ENCODE measurements around the gene DCTPP1. TPM values are rescaled to one million over a fixed set of nuclear protein-coding genes. Genes with fewer than 3 reads are reported as not detected.

The DCTPP1 gene
- total RNA-seq, 2 donors from 2014 or later: 3.3 to 15.0 TPM

DNA sequence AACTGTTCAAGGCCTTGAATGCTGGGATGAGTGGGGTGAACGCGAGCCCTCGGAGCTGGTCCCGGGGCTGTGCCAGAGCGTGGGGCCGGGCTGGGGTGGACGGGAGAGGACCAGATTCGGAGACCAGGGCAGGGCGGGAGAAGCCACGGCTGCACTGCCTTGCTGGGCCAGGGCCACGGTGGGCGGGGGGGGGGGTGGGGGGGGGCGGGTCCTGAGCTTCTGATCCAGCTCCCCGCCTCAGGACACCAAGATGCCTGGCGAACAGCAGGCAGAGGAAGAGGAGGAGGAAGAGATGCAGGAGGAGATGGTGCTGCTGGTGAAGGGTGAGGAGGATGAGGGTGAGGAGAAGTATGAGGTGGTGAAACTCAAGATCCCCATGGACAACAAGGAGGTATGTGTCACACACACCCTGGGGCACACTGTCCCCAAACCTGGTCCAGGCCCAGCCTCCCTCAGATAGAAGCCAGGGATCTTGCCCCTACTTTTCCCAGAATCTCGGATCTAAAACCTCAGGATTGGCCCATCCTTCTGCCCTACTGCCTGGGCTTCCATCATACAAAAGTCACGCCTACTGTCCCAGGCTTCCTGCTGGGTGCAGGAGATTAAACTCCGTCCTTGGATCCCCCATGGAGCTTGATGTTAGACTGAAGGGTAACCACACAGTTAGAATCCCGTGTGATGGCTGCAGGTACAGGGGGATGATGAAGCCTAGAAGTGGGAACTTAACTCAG is 21.9 kb downstream of the DCTPP1 start:
- H3K27me3 ChIP-seq: no peaks in the 10 kb centered on the region
- H3K27ac ChIP-seq: peak overlapping the region; percentile 64 to 92 (median 82)
- peaks cover 38% of the 10 kb centered on the region for H3K4me1 ChIP-seq
- H3K9me3 ChIP-seq: no peaks in the 10 kb centered on the region
- DNase-seq: no peak
- H3K36me3 ChIP-seq (replicated peaks in 1 of 2; ENCODE audit: insufficient read depth in 1 of 2, low read depth in 2 of 2): no peaks in the 10 kb centered on the region
- TF ChIP-seq POLR2A (IDR thresholded peaks at IDR 0.05): no peak
- TF ChIP-seq, protein P1, sequence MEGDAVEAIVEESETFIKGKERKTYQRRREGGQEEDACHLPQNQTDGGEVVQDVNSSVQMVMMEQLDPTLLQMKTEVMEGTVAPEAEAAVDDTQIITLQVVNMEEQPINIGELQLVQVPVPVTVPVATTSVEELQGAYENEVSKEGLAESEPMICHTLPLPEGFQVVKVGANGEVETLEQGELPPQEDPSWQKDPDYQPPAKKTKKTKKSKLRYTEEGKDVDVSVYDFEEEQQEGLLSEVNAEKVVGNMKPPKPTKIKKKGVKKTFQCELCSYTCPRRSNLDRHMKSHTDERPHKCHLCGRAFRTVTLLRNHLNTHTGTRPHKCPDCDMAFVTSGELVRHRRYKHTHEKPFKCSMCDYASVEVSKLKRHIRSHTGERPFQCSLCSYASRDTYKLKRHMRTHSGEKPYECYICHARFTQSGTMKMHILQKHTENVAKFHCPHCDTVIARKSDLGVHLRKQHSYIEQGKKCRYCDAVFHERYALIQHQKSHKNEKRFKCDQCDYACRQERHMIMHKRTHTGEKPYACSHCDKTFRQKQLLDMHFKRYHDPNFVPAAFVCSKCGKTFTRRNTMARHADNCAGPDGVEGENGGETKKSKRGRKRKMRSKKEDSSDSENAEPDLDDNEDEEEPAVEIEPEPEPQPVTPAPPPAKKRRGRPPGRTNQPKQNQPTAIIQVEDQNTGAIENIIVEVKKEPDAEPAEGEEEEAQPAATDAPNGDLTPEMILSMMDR (IDR thresholded peaks at IDR 0.05): no peak
- peak overlapping the region; percentile 54 to 57 for H3K4me3 ChIP-seq
- peak; percentile 2 for ATAC-seq
- WGBS, 2 donors: 12 to 14% methylated on average over 13 to 18 of the region's 19 CpGs
- intact Hi-C loops (cut with DNase I): no loop called here

DNA sequence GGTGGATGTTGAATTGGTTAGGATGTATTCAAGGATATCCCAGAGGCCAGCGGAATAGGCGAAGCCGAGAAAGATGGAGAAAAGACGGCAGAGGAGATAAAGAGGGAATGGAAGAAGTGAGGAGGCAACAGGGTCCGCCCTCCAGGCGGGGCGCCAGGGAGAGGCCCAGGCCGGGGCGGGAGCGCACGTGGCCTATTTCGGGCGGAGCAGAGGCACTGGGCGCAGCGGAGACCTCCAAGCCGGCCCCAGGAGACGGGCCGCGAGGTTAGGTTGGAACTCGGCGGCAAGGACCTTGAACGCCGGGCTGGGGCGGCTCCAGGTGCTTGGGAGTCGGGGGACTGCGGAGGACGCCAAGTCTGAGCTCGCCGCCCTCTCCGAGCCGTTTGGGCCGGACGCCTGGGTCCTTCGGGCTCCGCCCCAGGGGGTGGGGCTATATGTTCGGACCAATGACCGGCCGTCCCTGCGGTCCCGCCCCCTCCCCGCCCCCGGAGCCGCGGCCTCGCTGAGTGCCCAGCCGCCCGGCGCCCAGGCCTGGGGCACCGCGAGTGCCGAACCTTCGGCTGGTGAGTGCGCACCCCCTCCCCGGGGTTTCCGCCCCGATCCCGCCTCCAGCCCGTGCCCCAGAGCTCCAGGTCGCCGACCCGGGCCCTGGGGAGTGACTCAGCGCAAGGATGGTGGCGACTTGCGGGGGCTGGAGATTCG is 22.6 kb downstream of the DCTPP1 start, which contains the start of gene ZNF771:
ZNF771 (plus strand) TSS at position 505 of the 702 bp plus-strand sequence. CDS start 448 bp downstream, outside the sequence.
- Histone ChIP-seq H3K9me3 (no peaks in the 10 kb centered on the region), H3K4me1 (peaks cover 32% of the 10 kb centered on the region), H3K27me3 (no peaks in the 10 kb centered on the region), H3K27ac (peak within 1 kb of the TSS; percentile 64 to 92 (median 82)), H3K36me3 (replicated peaks in 1 of 2; ENCODE audit: insufficient read depth in 1 of 2, low read depth in 2 of 2) (no peaks in the 10 kb centered on the region), H3K4me3 (peak within 1 kb of the TSS; percentile 54 to 57)
- WGBS, 2 donors: 0 to 1% methylated on average over 14 to 51 of the region's 65 CpGs
- intact Hi-C loops (cut with DNase I): no loop called here
- TF ChIP-seq, protein P1 (IDR thresholded peaks at IDR 0.05): no peak
- peak; percentile 35 to 73 (median 68) for TF ChIP-seq POLR2A (IDR thresholded peaks at IDR 0.05)
- ATAC-seq: peak; percentile 95
- DNase-seq: peak; percentile 95 to 97 (median 95)

DNA sequence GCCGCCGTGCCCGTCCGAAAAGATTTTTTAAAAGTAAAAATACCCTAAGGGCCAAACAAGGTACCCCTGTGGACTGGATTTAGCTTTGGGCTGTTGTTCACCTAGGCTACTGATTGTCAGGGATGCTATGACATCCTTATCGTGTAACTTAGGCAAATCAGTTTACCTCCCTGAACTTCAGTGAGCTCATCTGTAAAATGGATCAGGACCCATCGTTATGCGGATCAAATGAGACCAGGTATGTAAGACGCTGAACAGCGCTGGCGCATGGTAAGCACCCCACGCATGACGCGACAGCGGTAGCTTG is 23.1 kb downstream of the DCTPP1 start:
- H3K4me1 ChIP-seq: peaks cover 37% of the 10 kb centered on the region
- no peaks in the 10 kb centered on the region for H3K36me3 ChIP-seq (replicated peaks in 1 of 2; ENCODE audit: insufficient read depth in 1 of 2, low read depth in 2 of 2)
- H3K4me3 ChIP-seq: peak overlapping the region in 1 of 2 donors; percentile 54
- peak overlapping the region in 3 of 4 donors; percentile 75 to 92 (median 90) for H3K27ac ChIP-seq
- TF ChIP-seq, protein P1 (IDR thresholded peaks at IDR 0.05): no peak
- no peak for TF ChIP-seq POLR2A (IDR thresholded peaks at IDR 0.05)
- ATAC-seq (no peak), DNase-seq (no peak)
- no peaks in the 10 kb centered on the region for H3K27me3 ChIP-seq
- WGBS, 2 donors: 12 to 16% methylated on average over 14 of the region's 14 CpGs
- no peaks in the 10 kb centered on the region for H3K9me3 ChIP-seq
- intact Hi-C loops (cut with DNase I): no loop called here

DNA sequence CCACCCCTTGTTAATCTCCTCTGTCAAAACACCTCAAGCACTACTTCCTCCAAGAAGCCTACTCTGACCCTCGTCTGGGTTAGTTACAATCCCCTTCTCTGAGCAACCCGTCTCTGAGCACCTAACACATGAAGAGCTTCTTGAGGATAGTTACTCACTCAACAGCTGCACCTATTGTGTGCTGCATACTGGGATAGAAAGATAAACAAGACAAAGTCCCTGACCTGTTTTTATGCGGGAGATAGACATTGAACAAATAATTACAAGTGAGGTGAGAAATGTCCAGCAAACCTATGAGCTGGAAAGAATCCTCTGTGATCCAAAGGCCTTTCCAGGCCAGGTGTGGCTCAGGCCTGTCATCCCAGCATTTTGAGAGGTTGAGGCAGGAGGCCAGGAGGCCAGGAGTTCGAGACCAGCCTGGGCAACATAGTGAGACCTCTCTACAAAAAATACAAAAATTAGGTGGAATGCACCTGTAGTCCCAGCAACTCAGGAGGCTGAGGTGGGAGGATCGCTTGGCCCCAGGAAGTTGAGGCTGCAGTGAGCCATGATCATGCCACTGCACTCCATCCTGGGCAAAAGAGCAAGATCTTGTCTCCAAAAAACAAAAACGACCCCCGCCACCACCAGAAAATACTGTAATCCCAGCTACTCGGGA is 27.9 kb downstream of the DCTPP1 start:
- Histone ChIP-seq H3K4me3 (no peak overlapping the region), H3K27me3 (no peaks in the 10 kb centered on the region), H3K27ac (peak overlapping the region in 1 of 4 donors; percentile 18), H3K9me3 (no peaks in the 10 kb centered on the region), H3K4me1 (peaks cover 34% of the 10 kb centered on the region), H3K36me3 (replicated peaks in 1 of 2; ENCODE audit: insufficient read depth in 1 of 2, low read depth in 2 of 2) (no peaks in the 10 kb centered on the region)
- DNase-seq (no peak), ATAC-seq (no peak)
- 51 to 66% methylated on average over 7 to 8 of the region's 8 CpGs for WGBS, 2 donors
- TF ChIP-seq, protein P1 (IDR thresholded peaks at IDR 0.05): no peak
- TF ChIP-seq POLR2A (IDR thresholded peaks at IDR 0.05): no peak
- intact Hi-C loops (cut with DNase I): no loop called here

Measured in body of pancreas (tissue), 4 donors.